T47D (cell line): ENCODE measurements around the gene NNT.
"Not testable (repeated sequence)": the region's sequence is repeated elsewhere in the genome, so short reads cannot be mapped to it uniquely, and the experiment has no call there.

Experiments
- DNase-seq, 2 experiments: peaks; one replicate each; pipeline versions ENCODE4 v3.0.0 to v3.0.0-alpha.2; 2011 to 2012; ENCODE audit warnings: low read depth in 1 of 2, low spot score in 1 of 2
- JUND ChIP-seq: IDR thresholded peaks from 2 replicates; pipeline ENCODE4 v1.6.1; 2012; ENCODE audit warnings: low read depth
- in situ Hi-C: cut with HindIII; loops from 2 replicates; pipeline ENCODE4 v1.10.0; 2016; ENCODE audit warnings: low sequenced_read_pairs, low pct_unique_long_range_greater_than_20kb

The NNT gene

DNA sequence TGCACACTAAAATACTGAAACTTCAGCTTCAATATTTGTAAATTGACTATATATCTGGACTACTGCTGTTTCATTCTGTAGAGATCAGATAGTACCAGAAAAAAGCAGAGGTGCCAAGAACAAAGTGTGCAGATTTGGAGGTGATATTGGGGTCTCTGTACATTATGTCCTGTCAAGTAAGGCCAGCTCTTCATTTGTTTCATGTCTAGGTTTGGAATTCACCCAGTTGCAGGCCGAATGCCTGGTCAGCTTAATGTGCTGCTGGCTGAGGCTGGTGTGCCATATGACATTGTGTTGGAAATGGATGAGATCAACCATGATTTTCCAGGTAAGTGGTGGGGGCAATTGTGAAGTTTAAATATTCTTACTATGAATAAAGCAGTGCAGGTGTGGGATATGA lies 96.9 kb downstream of the NNT start:
- in situ Hi-C loops, result no loop called here
- DNase-seq, result no peak

DNA sequence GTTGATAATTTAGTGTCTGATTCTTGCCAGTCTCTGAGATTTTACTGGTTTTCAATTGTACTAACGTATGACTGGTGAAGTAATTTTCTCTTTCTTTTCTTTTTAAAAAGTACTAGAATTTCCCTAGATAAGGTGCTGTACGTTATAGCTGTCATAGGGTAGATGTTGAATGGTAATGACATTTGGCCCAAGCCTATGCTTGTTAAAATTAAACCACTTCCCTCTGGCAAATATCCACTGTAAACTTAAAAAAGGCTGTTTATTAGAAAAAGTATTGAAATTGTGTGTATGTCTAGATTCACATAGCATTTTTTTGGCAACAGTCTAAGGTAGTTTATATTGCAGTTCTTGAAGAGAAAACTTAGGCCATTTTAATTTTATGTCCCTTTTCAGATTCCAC lies 97.6 kb downstream of the NNT start:
- DNase-seq, result no peak
- TF ChIP-seq JUND, result no peak
- in situ Hi-C loops, result no loop called here

More for the DNA sequence above, 96.9 kb downstream of the NNT start:
- TF ChIP-seq JUND, result no peak

- DNase-seq, result no peak
- in situ Hi-C loops, result no loop called here
- no peak for TF ChIP-seq JUND
These were observed 98.2 kb downstream of the NNT start for GRCh38 chr5:43701227-43701626.

DNA sequence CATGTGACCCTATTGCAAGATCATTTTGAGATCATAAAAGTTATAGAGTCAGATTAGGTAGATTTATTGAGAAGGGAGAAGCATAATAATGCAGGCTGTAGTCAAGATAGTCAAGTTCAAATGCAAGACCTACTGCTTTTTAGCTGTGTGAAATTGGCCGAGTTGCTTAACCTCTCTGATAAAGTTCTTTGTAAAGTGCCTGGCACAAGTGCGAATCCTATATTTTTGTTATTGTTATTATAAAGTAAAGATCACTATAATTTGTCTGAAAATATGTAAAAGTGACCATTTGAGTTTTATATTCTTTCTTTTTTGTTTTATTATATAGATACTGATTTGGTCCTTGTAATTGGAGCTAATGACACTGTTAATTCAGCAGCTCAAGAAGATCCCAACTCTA lies 99.3 kb downstream of the NNT start:
- in situ Hi-C loops, result no loop called here
- no peak for DNase-seq
- TF ChIP-seq JUND, result no peak

- TF ChIP-seq JUND, result no peak
- in situ Hi-C loops, result no loop called here
- no peak for DNase-seq
These were observed 99.8 kb downstream of the NNT start for GRCh38 chr5:43702815-43703214.

GRCh38 chr5:43704243-43704642 lies 101.3 kb downstream of the NNT start:
- TF ChIP-seq JUND, result no peak
- in situ Hi-C loops, result no loop called here
- DNase-seq, result no peak

- DNase-seq, in situ Hi-C loops: not testable (repeated sequence)
These were observed 103.6 kb downstream of the NNT start for GRCh38 chr5:43706576-43706975.

- TF ChIP-seq JUND, result no peak
- DNase-seq, result no peak
- in situ Hi-C loops, result no loop called here
These were observed 108.5 kb downstream of the NNT start for GRCh38 chr5:43711496-43711895.

DNA sequence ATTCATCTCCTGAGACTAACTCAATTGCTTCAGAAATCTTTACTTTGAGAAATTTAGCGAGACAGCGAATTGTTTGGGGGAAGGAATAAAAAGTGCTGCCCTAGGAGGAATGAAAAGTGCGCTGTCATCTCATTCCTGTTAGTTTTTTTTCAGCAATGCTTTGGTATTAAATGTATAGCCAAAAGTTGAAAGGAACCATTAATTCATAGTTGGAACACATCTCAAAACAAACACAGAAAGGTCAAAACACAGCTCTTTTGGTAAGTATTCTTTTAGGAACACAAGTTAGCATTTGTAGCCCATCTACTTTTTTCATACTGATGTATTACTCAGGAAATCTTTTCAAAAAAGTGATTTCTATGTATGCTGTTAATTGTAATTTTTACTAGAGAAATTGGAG lies 109.1 kb downstream of the NNT start:
- TF ChIP-seq JUND, result no peak
- in situ Hi-C loops, result no loop called here
- DNase-seq, result no peak

GRCh38 chr5:43719783-43720182 lies 116.8 kb downstream of the NNT start:
- in situ Hi-C loops, DNase-seq: not testable (repeated sequence)

GRCh38 chr5:43728581-43728980 lies 125.6 kb downstream of the NNT start:
- TF ChIP-seq JUND, result no peak
- in situ Hi-C loops, result no loop called here
- DNase-seq, result no peak

DNA sequence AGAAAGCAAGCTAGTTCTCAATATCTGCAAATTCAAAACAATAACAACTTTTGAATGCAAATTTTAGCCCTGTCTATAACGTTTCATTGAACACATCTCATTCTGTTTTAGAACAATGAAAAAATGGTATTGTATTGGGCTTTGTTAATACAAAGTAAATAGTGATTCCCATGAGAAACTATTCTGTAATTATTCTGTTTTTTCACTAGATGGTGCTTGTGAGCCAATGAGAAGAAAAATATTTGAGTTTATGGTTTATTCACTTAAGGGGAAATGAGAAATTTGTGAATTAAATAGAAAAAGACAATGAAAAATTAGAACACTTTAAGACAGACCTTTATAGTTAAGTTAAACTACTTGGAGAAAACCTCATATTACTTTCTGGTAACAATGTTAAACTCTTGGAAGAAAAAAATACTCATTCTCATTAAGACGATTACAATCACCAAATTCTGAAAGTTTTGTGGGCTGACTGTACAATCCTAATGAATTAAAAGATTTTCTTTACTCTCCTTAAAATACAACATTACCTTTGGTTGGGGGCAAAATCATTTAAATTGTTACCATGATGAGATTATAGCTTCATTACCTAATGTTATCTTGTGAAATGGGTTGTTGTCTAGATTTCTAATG lies 127.0 kb downstream of the NNT start:
- peak in 1 of 2 experiments; percentile 42 for DNase-seq
- TF ChIP-seq JUND, result no peak
- in situ Hi-C loops, result no loop called here

- no peak for DNase-seq
- no peak for TF ChIP-seq JUND
- in situ Hi-C loops, result no loop called here
These were observed 127.9 kb downstream of the NNT start for GRCh38 chr5:43730832-43731342.

DNA sequence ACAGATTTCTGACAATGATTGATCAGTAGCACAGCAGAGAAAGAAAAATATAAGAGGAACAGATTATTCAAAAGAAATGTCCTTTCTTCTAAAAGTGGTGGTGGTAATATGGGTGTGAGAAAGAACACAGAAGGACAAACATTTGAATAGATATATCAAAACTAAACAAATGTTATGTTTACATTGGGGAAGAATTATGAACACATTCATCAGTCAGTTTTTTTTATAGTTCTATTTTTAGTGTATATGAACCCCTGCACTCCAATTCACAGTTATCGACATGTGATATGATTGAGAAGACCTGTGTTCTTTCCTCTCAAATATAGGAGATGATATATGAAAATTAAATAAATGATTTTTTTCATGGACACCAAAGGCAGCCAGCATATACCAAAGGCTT lies 128.6 kb downstream of the NNT start:
- TF ChIP-seq JUND, result no peak
- no peak for DNase-seq
- in situ Hi-C loops, result no loop called here

- in situ Hi-C loops, DNase-seq: not testable (repeated sequence)
These were observed 143.1 kb downstream of the NNT start for GRCh38 chr5:43745923-43746548.
